Bronchial epithelial cell (primary cell): ENCODE results near the gene SERPINF2. TPM values are rescaled to one million over a fixed set of nuclear protein-coding genes. Genes with fewer than 3 reads are reported as not detected.

ENCODE experiments used
- DNase-seq: peaks from one replicate; pipeline ENCODE4 v3.0.0-alpha.2; 2010; ENCODE audit warnings: low read depth
- FAIRE-seq: peaks from 2 replicates; lab custom pipeline; 2011; peaks lifted over from hg19 to GRCh38; lab: Jason Lieb, UNC
- H3K27me3 ChIP-seq: 2 replicates; pipeline ENCODE4 v1.5.1; 2011; ENCODE audit warnings: low read length; ENCODE audit not compliant: control insufficient read depth, insufficient read depth
- H3K36me3 ChIP-seq: 2 replicates; pipeline ENCODE4 v1.5.1; 2011; ENCODE audit warnings: low read length; ENCODE audit not compliant: control insufficient read depth, insufficient read depth
- H3K4me3 ChIP-seq: 2 replicates; pipeline ENCODE4 v1.5.1; 2011; ENCODE audit warnings: mild to moderate bottlenecking, low read depth, low read length, control low read depth
- CTCF ChIP-seq: IDR thresholded peaks from 2 replicates; pipeline ENCODE4 v1.5.1; 2011; ENCODE audit warnings: mild to moderate bottlenecking, moderate library complexity, low read length, control low read depth, inconsistent platforms; ENCODE audit not compliant: insufficient read depth, severe bottlenecking
- total RNA-seq: library from RNA; depleted of rRNA; stranded (reverse); fragments of >200 nt; gene quantifications from 2 replicates; pipeline ENCODE4 v1.2.1, GENCODE V29; 2014

SERPINF2 gene
- total RNA-seq, 1 donor from 2014 or later, result 0.79 TPM

GRCh38 chr17:1730326-1731193 lies 12.1 kb upstream of the SERPINF2 start:
- H3K4me3 ChIP-seq, result no peak overlapping the region
- TF ChIP-seq CTCF, result no peak
- FAIRE-seq (no peak), DNase-seq (peak; percentile 64)
- H3K36me3 ChIP-seq, result peaks cover 19% of the 10 kb centered on the region
- H3K27me3 ChIP-seq, result no peaks in the 10 kb centered on the region

- H3K27me3 ChIP-seq, result no peaks in the 10 kb centered on the region
- FAIRE-seq (peak; percentile 64), DNase-seq (no peak)
- H3K36me3 ChIP-seq, result peaks cover 19% of the 10 kb centered on the region
- no peak overlapping the region for H3K4me3 ChIP-seq
- no peak for TF ChIP-seq CTCF
These were observed 11.5 kb upstream of the SERPINF2 start for GRCh38 chr17:1731194-1731506.

- no peak for TF ChIP-seq CTCF
- Histone ChIP-seq H3K4me3 (no peak overlapping the region), H3K36me3 (peaks cover 16% of the 10 kb centered on the region), H3K27me3 (no peaks in the 10 kb centered on the region)
- DNase-seq, result no peak
- FAIRE-seq, result peak; percentile 23
These were observed 10.3 kb upstream of the SERPINF2 start for GRCh38 chr17:1732241-1732832.

DNA sequence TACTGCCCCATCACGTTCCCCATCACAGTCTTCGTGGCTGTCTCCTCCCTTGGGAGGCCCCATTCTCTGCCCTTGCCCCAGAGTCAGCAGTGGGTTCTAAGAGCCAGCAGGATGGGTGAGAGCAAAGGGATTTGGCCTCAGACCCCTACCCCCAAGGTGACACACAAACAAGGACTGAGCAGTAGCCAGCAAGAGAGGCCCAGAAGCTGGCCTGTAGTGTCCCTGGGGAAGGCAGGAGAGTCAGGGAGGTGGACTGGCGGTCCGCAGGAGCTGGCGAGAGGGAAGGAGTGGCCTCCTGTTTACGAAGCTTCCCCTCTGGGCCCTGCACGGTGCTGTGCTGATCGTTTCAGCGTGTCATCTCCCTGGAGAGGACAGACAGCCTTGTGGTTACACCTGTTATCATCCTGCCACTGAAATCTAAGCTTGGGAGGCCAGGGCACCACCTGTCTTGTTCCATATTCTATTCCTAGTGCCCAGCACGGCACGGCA lies 9.8 kb upstream of the SERPINF2 start:
- Histone ChIP-seq H3K4me3 (no peak overlapping the region), H3K27me3 (no peaks in the 10 kb centered on the region), H3K36me3 (peaks cover 20% of the 10 kb centered on the region)
- no peak for TF ChIP-seq CTCF
- DNase-seq (no peak), FAIRE-seq (no peak)

DNA sequence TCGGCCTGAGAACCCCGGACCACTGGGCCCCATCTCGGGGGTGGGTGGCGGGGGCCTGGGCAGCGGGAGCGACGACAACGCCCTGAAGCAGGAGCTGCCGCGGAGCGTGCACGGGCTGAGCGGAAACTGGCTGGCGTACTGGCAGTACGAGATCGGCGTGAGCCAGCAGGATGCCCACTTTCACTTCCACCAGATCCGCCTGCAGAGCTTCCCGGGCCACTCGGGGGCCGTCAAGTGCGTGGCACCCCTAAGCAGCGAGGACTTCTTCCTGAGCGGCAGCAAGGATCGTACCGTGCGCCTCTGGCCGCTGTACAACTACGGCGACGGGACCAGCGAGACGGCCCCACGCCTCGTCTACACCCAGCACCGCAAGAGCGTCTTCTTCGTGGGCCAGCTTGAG lies 8.9 kb upstream of the SERPINF2 start:
- Histone ChIP-seq H3K27me3 (no peaks in the 10 kb centered on the region), H3K4me3 (no peak overlapping the region), H3K36me3 (peaks cover 17% of the 10 kb centered on the region)
- FAIRE-seq, result no peak
- no peak for TF ChIP-seq CTCF
- DNase-seq, result no peak
